ENCODE measurements around the gene XG. TPM values are rescaled to one million over a fixed set of nuclear protein-coding genes. Genes with fewer than 3 reads are reported as not detected.

Gene XG
- total and polyA plus RNA-seq, 9 of the 15 experiments (the other 6 are each of a cell fraction or from before 2014, with no cell fraction given) = 0.03 to 0.12 TPM; not detected in 7

DNA sequence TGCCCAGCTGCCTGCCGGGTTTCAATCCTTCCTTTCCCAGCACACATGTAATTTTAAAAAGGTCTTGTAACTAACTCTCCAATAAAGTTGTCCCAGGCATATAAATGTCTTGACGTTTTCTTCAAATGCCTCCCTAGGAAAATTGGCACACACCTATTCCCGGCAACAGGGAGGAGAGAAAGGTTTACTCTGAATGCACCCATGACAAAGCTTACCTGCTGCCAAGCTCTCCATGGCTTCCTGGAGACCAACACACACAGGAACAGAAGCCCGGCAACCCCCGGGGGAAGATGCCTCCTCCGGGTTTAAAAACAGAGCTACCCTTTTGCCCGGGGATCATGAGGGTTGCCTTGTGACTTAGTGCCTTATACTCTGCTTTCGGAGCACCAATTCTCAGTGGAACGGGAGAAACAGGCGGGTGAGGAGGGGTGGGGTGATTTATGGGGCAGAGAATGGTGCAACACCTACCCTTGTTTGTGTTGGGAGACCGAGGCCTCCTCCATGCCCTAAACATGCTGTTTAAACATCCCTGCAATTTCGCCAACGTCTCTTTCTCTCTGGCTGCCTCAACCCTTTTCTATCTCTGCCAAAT, 72.1 kb downstream of the XG start:
- peak overlapping the region; percentile 16; the same call in 1 of the 2 replicates for H2AFZ ChIP-seq (ENCODE audit: low read depth, low read length)
- no peaks in the 10 kb centered on the region for H4K20me1 ChIP-seq (replicated peaks; ENCODE audit: control insufficient read depth, insufficient read depth, low read length)
- in situ Hi-C loops (cut with MboI) = no loop called here
- ATAC-seq (no peak), DNase-seq (ENCODE audit: extremely low read depth in 1 of 4, low spot score in 3 of 4) (no peak), FAIRE-seq (no peak)
- H3K36me3 ChIP-seq (ENCODE audit: control insufficient read depth, insufficient read depth, low read length) = no peaks in the 10 kb centered on the region
- peaks cover 0 to 12% of the 10 kb centered on the region in 2 experiments; a peak in 4 of 5 replicates for H3K4me1 ChIP-seq (replicated peaks in 1 of 2; ENCODE audit: control insufficient read depth in 2 of 2, insufficient read depth in 2 of 2, low read length in 2 of 2)
- POLR2A ChIA-PET = no interaction called here
- 8% methylated on average over 12 of the region's 13 CpGs for WGBS (ENCODE audit: insufficient coverage, low coverage, missing lambda C conversion rate)
- BruUV-seq (replicated peaks) = no TSS peak
- H3K4me2 ChIP-seq (ENCODE audit: insufficient read depth, low read length) = no peak overlapping the region
- no peaks in the 10 kb centered on the region for H3K79me2 ChIP-seq (ENCODE audit: control insufficient read depth, insufficient read depth, low read length)
- no peak overlapping the region for H3K9ac ChIP-seq (ENCODE audit: insufficient read depth in 1 of 2, low read depth in 2 of 2, low read length in 2 of 2)
- no peak overlapping the region for H3K27ac ChIP-seq (ENCODE audit: extremely low read depth, low read depth, low read length)
- no peaks in the 10 kb centered on the region for H3K9me3 ChIP-seq (replicated peaks; ENCODE audit: control insufficient read depth, insufficient read depth, low read depth, low read length)
- no peak overlapping the region for H3K4me3 ChIP-seq
- CTCF ChIA-PET (ENCODE audit: low intra/inter-chr PET ratio) = no interaction called here
- no peaks in the 10 kb centered on the region; a peak in 1 of 5 replicates for H3K27me3 ChIP-seq (ENCODE audit: control insufficient read depth in 2 of 2, insufficient read depth in 2 of 2, low read length in 2 of 2)
- no peaks in the 10 kb centered on the region for H3K9me1 ChIP-seq (ENCODE audit: control insufficient read depth, insufficient read depth, low read length)
- intact Hi-C loops (cut with micrococcal nuclease) = no loop called here
- no peak for TF ChIP-seq RB1 (IDR thresholded peaks at IDR 0.05; ENCODE audit: low read depth)
- TF ChIP-seq, protein P1, sequence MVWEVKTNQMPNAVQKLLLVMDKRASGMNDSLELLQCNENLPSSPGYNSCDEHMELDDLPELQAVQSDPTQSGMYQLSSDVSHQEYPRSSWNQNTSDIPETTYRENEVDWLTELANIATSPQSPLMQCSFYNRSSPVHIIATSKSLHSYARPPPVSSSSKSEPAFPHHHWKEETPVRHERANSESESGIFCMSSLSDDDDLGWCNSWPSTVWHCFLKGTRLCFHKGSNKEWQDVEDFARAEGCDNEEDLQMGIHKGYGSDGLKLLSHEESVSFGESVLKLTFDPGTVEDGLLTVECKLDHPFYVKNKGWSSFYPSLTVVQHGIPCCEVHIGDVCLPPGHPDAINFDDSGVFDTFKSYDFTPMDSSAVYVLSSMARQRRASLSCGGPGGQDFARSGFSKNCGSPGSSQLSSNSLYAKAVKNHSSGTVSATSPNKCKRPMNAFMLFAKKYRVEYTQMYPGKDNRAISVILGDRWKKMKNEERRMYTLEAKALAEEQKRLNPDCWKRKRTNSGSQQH (CRISPR knock-in tag; IDR thresholded peaks at IDR 0.05) = no peak
- TF ChIP-seq CBX5 (IDR thresholded peaks at IDR 0.05; ENCODE audit: borderline replicate concordance, low read depth) = no peak
- no peak for TF ChIP-seq ERF (CRISPR knock-in tag; IDR thresholded peaks at IDR 0.05)
- TF ChIP-seq SFPQ (IDR thresholded peaks at IDR 0.05; ENCODE audit: low read depth, low read length) = no peak
- TF ChIP-seq, protein P2, sequence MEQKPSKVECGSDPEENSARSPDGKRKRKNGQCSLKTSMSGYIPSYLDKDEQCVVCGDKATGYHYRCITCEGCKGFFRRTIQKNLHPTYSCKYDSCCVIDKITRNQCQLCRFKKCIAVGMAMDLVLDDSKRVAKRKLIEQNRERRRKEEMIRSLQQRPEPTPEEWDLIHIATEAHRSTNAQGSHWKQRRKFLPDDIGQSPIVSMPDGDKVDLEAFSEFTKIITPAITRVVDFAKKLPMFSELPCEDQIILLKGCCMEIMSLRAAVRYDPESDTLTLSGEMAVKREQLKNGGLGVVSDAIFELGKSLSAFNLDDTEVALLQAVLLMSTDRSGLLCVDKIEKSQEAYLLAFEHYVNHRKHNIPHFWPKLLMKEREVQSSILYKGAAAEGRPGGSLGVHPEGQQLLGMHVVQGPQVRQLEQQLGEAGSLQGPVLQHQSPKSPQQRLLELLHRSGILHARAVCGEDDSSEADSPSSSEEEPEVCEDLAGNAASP (IDR thresholded peaks at IDR 0.05) = no peak
- TF ChIP-seq UBTF (IDR thresholded peaks at IDR 0.05; ENCODE audit: borderline replicate concordance in 1 of 2, low read depth in 2 of 2, low read length in 2 of 2) = no peak
- TF ChIP-seq HDAC6 (IDR thresholded peaks at IDR 0.05; ENCODE audit: low read depth, low read length) = no peak
- no peak for TF ChIP-seq ASH1L (IDR thresholded peaks at IDR 0.05; ENCODE audit: borderline replicate concordance, low read depth, partially characterized antibody)
- no peak for TF ChIP-seq ZBTB11 (CRISPR knock-in tag; IDR thresholded peaks at IDR 0.05)
